HG03469 (cell line): ENCODE measurements around the gene FITM2.
"Not testable (repeated sequence)": the region's sequence is repeated elsewhere in the genome, so short reads cannot be mapped to it uniquely, and the experiment has no call there.

ENCODE experiments used
- ATAC-seq: cut with Tn5 transposase; IDR thresholded peaks from one replicate; pipeline ENCODE4 v1.9.1; 2021; ENCODE audit warnings: mild to moderate bottlenecking, moderate library complexity, moderate number of reproducible peaks; ENCODE audit not compliant: unreplicated experiment

Gene FITM2

GRCh38 chr20:44310664-44311639 lies at the start of gene FITM2:
TSS of gene FITM2 (minus strand) at chr20:44311202. CDS start at chr20:44311148, 54 bp downstream.
- ATAC-seq, result peak; percentile 76

GRCh38 chr20:44360221-44360620 lies 49.2 kb upstream of the FITM2 start:
- no peak for ATAC-seq

GRCh38 chr20:44358776-44359175 lies 47.8 kb upstream of the FITM2 start:
- no peak for ATAC-seq

DNA sequence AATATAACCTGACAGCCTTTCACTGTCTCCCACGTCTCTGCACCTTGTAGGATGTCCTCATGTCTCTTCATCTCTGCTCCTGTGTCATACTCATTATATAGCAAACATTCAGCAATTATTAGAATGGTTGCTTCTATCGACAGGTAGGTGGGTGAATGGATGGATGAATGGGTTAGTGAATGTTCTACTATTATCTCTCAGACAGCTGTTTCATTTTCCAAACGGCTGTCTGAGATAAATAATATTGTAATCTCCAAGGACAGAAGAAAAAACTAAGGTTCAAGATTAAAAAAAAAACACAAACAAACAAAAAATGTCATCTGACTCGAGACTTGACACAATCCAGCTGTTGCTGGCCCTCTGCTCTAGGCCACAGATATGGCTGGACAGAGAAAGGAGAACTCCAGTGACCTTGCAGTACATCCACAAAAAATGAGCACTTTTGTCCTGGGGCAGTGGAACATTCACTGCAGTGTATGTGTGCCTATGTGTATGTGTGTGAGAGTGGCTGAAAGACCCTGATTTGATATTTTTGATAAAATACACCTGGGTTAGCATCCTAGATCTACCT lies 46.6 kb upstream of the FITM2 start:
- ATAC-seq, result no peak

DNA sequence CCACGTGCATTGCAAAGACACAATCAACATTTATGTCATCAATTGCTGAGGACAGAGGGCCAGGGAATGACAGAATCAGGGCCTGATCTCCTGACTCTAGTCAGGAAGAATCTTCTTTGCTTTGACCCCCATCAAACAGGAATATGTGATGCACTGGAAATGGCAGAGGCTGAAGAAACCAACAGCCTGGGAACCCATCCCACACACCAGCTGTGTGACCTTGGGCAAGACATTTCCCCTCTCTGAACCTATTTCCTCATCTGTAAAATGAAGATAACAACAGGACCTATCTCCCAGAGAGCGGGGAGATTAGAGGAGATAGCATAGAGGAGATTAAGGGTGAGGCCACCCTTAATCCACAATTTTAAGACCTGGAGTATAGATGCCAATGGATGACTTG lies 46.0 kb upstream of the FITM2 start:
- ATAC-seq, result no peak

GRCh38 chr20:44356353-44356723 lies 45.3 kb upstream of the FITM2 start:
- ATAC-seq, result no peak

GRCh38 chr20:44355498-44356352 lies 44.7 kb upstream of the FITM2 start, which contains the start of gene HNF4A:
TSS of gene HNF4A (plus strand) at chr20:44355699. CDS start at chr20:44355805, 106 bp downstream.
- ATAC-seq, result no peak

GRCh38 chr20:44354979-44355497 lies 44.0 kb upstream of the FITM2 start:
- no peak for ATAC-seq

DNA sequence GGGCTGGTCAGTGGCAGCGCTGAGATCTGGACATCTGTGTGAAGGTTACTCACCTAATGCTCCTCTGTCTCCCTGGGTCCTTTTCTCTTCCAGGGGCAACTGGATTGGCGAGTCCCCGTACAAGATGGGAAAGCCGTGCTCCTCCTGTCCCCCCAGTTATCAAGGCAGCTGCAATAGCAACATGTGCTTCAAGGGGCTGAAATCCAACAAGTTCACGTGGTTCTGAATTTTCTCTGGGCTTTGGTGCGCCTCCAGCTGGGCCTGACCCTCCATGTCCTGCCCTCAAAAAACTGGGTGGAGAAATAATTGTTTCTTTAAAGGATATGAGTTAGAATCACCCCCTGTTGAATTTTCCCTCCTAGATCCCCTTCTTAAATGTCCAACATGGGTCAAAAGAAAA lies 39.6 kb upstream of the FITM2 start:
- ATAC-seq, result no peak

- ATAC-seq, result no peak
Measured at GRCh38 chr20:44349349-44349748, 38.3 kb upstream of the FITM2 start.

DNA sequence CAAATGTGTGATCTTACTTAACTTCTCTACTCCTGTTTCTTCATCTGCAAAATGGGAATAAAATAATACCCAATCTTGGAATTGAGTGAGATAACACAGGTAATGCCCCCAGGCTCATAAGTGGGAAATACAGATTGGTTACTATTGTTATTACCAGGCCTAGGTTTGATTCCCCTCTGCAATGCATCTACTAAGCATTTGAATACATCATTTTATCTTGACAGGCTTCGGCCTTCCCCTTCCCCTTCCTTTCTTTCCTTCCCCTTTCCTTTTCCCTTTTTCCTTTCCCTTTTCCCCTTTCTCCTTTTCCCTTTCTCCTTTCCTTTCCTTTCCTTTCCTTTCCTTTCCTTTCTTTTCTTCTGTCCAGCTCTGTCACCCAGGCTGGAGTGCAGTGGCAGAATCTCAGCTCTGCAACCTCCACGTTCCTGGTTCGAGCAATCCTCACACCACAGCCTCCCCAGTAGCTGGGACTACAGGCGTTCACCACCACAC lies 37.2 kb upstream of the FITM2 start:
- no peak for ATAC-seq

GRCh38 chr20:44345941-44346340 lies 34.9 kb upstream of the FITM2 start:
- not testable (repeated sequence) for ATAC-seq

- ATAC-seq, result no peak
Measured at GRCh38 chr20:44345147-44345546, 34.1 kb upstream of the FITM2 start.

DNA sequence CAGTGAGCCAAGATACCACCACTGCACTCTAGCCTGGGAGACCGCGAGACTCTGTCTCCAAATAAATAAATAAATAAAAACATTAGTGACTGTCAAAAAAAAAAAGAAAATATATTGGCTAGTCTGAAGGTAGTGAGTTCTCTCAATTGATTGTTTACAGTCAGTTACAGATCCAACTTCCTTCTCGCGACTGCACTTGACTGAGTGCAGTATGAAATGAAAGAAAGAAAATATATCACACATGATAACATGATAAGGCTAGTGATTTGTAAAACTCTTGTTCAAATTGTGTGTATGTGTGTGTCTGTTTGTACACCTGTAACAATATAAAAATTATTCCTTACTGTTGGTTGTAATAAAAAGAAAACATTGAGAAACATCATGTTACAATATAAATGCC lies 33.7 kb upstream of the FITM2 start:
- no peak for ATAC-seq

DNA sequence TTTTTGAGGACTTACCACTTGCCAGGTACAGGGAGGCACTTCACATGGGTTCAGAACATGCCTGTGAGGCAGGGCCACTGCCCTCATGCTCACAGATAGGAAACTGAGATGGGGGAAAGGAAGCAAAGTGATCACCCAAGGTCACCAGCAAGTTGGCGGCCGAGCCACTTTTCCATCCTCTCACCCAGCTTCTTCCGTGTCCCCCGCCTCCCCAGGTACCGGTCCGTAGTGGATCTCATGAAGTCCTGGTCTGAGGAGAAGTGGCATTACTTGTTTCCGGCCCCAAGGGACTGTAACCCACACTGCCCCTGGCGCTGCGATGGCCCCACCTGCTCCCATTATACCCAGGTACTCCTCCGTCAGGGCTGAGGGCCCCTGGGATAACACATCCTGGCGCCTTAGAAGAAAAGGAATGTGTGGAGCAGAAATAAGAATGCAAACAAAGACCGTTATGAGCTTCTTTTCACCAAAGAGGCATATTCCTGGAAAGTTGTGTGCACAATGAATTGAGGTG lies 32.2 kb upstream of the FITM2 start:
- ATAC-seq, result no peak

- ATAC-seq, result no peak
Measured at GRCh38 chr20:44342248-44342647, 31.2 kb upstream of the FITM2 start.

DNA sequence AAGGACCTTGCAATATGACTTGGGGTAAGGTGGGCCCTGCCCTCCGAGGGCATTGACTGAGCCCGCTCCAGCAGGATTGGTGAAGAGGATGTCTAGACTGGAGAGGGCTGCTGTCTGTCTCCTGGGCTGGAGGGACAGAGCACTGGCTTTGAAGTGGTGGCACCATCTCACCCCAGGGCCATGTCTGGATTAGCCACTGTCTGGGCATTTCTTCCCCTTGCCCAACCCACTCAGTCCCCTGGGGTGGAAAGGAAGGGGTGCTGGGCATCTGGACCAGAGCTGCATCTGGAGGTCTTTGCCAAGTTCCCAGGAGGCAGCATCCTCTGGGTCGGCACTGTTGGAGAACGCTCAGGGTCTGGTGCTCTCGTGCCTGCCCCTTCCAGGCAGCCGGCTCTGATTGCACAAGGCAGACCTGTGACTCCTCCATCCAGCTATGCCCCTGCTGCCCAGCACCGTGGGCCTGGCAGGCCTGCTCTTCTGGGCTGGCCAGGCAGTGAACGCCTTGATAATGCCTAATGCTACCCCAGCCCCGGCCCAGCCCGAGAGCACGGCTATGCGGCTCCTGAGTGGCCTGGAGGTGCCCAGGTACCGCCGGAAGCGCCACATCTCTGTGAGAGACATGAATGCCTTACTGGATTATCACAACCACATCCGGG lies 25.9 kb upstream of the FITM2 start, which contains the start of gene R3HDML:
Gene R3HDML (plus strand): TSS at position 319 of the 656 bp plus-strand sequence. CDS start 115 bp downstream, at position 434.
- no peak for ATAC-seq

GRCh38 chr20:44336086-44336485 lies 25.1 kb upstream of the FITM2 start:
- ATAC-seq, result no peak

DNA sequence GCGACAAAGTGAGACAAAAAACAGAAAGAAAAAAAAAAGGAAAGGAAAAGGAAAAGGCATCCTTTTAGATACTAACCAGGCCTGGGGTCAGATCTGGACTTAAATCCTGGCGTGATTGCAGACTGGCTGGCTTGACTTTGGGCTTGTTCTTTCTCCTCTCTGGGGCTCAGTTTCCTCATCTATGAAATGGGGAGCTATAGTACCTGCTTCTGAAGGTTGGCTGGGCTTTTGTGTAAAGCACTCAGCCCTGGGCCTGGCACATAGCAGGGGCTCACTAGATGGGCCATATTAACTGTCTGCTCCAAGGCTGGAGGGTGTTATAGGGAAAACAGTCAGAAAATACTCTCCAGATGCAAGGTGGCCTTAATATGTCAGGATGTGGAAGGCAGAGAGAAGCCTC lies 24.7 kb upstream of the FITM2 start:
- ATAC-seq, result no peak

GRCh38 chr20:44334709-44335108 lies 23.7 kb upstream of the FITM2 start:
- no peak for ATAC-seq
